Aorta (tissue), 5 donors: ENCODE results near the gene EDN2. TPM values are rescaled to one million over a fixed set of nuclear protein-coding genes. Genes with fewer than 3 reads are reported as not detected.

Experiments
- ATAC-seq: fragments of 200-7000 bp; cut with Tn5 transposase; one replicate; pipeline ENCODE4 v1.9.1; 2022; ENCODE audit warnings: moderate library complexity; ENCODE audit not compliant: low FRiP score
- DNase-seq, 2 donors: peaks; one replicate each; pipeline ENCODE4 v3.0.0-alpha.2; 2020
- H3K27ac ChIP-seq, 2 donors: one replicate each; pipeline ENCODE4 v1.5.1; 2013; ENCODE audit warnings: low read length in 2 of 2, mild to moderate bottlenecking in 2 of 2, moderate library complexity in 2 of 2, control low read depth in 1 of 2, inconsistent platforms in 1 of 2, low read depth in 1 of 2
- H3K27me3 ChIP-seq, 2 donors: one replicate each; pipeline ENCODE4 v1.6.1; 2013; ENCODE audit warnings: control low read depth in 1 of 2, low read length in 1 of 2, mild to moderate bottlenecking in 1 of 2, moderate library complexity in 1 of 2; ENCODE audit not compliant: insufficient read depth in 2 of 2, control insufficient read depth in 1 of 2
- H3K36me3 ChIP-seq, 2 donors: one replicate each; pipeline ENCODE4 v1.6.1; 2013; ENCODE audit warnings: control low read depth in 1 of 2, low read length in 1 of 2, mild to moderate bottlenecking in 1 of 2; ENCODE audit not compliant: insufficient read depth in 2 of 2, control insufficient read depth in 1 of 2
- H3K4me1 ChIP-seq, 2 donors: one replicate each; pipeline ENCODE4 v1.6.1; 2013; ENCODE audit warnings: low read length in 2 of 2, control low read depth in 1 of 2, mild to moderate bottlenecking in 1 of 2, moderate library complexity in 1 of 2; ENCODE audit not compliant: insufficient read depth in 2 of 2, control insufficient read depth in 1 of 2
- H3K4me3 ChIP-seq, 2 donors: one replicate each; pipeline ENCODE4 v1.5.1; 2013; ENCODE audit warnings: low read length in 2 of 2, control low read depth in 1 of 2, mild to moderate bottlenecking in 1 of 2
- H3K9me3 ChIP-seq: one replicate; pipeline ENCODE4 v1.6.1; 2013; ENCODE audit warnings: mild to moderate bottlenecking, low read length; ENCODE audit not compliant: control insufficient read depth
- WGBS, 2 donors: extraction: QIAGEN DNeasy Blood & Tissue Kit; methylation state at CpG; one replicate each; pipeline ENCODE4 v1.1.7; 2013; 5-methylcytosine and 5-hydroxymethylcytosine counted together
- intact Hi-C, 2 donors: fragments of 100-400 bp; cut with DNase I; formaldehyde crosslinking; loops; one replicate each; pipeline versions ENCODE4 v1.14.2 to v1.15.0; 2022
- polyA plus RNA-seq, 2 donors: library from polyadenylated mRNA; stranded (reverse); fragments of 200-250 nt; gene quantifications; one replicate each; pipeline ENCODE4 v1.2.3, GENCODE V29; 2013
- total RNA-seq, 2 donors: library from RNA; stranded (reverse); fragmentation: NEBNext Ultra II Directional; extraction: Animal tissue kit (Norgen Biotek cat#: 25700); gene quantifications; one replicate each; pipeline ENCODE4 v1.2.1, GENCODE V29; 2021
- donor health status: healthy with polysubstance abuse.
- donor health status: Bipolar disorder and iron deficiency.
- donor health status: DM: no; HTN: no; CAD: no.
- donor health status: DM: no; HTN: no; CAD: no.
- donor health status: DM: yes; HTN: yes; CAD: no.

Gene EDN2
- total and polyA plus RNA-seq, 4 donors: 0.36 to 2.3 (median 1.5) TPM; not detected in 1

- H3K4me1 ChIP-seq: peaks cover 0 to 2% of the 10 kb centered on the region in 2 donors
Measured at GRCh38 chr1:41503538-41504113, 19.1 kb upstream of the EDN2 start.

DNA sequence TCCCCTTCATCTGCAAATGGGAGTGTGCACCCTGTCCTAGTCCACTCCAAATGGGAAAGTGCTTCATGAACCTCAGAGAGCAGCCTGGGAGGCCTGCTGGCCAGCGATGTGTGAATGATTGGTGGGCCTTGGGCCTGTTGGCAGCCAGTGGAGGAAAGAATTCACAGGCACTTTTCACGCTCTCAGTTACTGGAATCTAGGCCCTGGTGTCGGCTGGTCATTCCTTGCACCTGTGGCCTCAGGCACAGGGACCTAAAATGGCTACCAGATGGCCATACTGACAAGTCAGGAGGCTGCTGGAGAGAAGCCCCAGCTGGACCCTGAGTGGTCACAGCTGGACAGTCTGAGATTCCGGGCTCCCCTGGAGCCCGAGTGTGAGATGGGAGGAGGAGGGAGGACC is 18.4 kb upstream of the EDN2 start:
- WGBS, 2 donors: 39 to 52% methylated on average over 5 of the region's 5 CpGs
- DNase-seq: no peak
- intact Hi-C loops: no loop called here
- no peaks in the 10 kb centered on the region for H3K9me3 ChIP-seq
- H3K4me1 ChIP-seq: peaks cover 0 to 5% of the 10 kb centered on the region in 2 donors
- no peak overlapping the region for H3K4me3 ChIP-seq
- H3K27me3 ChIP-seq: no peaks in the 10 kb centered on the region
- H3K36me3 ChIP-seq: no peaks in the 10 kb centered on the region
- no peak for ATAC-seq
- no peak overlapping the region for H3K27ac ChIP-seq

More at GRCh38 chr1:41503538-41504113, 19.1 kb upstream of the EDN2 start:
- no peak for DNase-seq
- no peak for ATAC-seq
- Histone ChIP-seq H3K4me3 (no peak overlapping the region), H3K27me3 (no peaks in the 10 kb centered on the region), H3K36me3 (no peaks in the 10 kb centered on the region), H3K9me3 (no peaks in the 10 kb centered on the region), H3K27ac (no peak overlapping the region)
- 94 to 95% methylated on average over 11 of the region's 11 CpGs for WGBS, 2 donors
- intact Hi-C loops: no loop called here

- Histone ChIP-seq H3K27me3 (no peaks in the 10 kb centered on the region), H3K36me3 (no peaks in the 10 kb centered on the region), H3K27ac (peak overlapping the region in 1 of 2 donors; percentile 49), H3K4me3 (no peak overlapping the region), H3K9me3 (no peaks in the 10 kb centered on the region), H3K4me1 (peaks cover 0 to 5% of the 10 kb centered on the region in 2 donors)
- WGBS, 2 donors: 82 to 84% methylated on average over 17 to 20 of the region's 20 CpGs
- ATAC-seq: no peak
- no peak for DNase-seq
- intact Hi-C loops: no loop called here
Measured at GRCh38 chr1:41501581-41501980, 17.1 kb upstream of the EDN2 start.

DNA sequence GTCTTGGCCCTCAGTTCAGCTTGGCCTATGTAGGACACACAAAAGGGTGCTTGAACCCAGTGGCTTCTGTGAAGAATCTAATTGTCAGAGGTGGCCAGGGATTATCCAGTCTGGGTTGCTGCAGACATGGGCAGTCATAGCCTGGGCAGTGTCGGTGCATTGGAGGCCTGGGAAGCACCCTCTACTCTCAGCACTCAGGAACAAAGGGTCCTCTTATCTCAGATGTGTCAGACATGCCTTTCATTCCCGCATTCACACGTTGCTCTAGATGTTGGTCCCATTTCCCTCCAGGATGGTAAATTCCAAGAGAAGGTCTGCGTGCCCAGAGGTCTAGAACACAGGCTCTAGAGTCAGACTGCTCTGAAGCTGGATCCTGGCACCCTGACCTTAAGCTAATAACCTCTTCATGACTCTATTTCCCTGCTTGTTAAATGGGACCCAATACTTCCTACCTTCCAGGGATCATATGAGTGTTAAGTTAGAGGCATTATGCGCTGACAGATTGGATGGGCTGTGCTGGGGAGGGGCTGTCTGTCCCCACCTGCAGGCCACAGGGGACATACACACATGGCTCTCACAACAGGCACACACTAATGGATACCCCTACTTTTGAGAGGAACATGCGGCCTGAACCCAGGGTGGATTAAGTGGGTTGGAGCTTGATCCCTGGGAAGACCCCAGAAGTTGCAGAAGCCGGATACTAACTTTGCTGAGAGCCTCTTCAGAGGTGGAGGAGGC is 16.5 kb upstream of the EDN2 start:
- ATAC-seq: no peak

DNA sequence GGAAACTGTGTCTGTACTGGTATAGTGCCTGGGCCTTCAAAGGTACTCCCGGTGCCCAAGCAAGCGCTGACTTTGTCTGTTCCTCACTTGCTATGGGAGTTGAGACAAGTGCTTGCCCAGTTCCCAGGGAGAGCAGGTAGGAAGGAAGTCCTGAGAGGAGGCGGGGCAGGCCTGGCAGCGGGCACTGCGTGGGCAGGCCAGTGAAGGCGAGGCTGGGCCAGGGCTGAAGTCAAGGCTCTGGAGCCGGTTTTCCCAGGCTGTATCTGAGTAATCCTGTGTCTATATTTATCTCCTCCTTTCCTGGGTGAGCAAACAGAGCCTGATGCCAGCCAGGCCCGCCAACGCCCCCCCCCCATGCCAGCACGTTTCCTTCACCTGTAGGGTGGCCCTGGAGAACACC is 15.9 kb upstream of the EDN2 start:
- Histone ChIP-seq H3K9me3 (no peaks in the 10 kb centered on the region), H3K4me1 (peaks cover 0 to 5% of the 10 kb centered on the region in 2 donors), H3K36me3 (no peaks in the 10 kb centered on the region), H3K27ac (peak overlapping the region in 1 of 2 donors; percentile 72), H3K4me3 (no peak overlapping the region), H3K27me3 (no peaks in the 10 kb centered on the region)
- DNase-seq: peak; percentile 80 to 91
- WGBS, 2 donors: 10 to 11% methylated on average over 10 of the region's 10 CpGs
- ATAC-seq: peak; percentile 47
- intact Hi-C loops: no loop called here

More for the DNA sequence above, 16.5 kb upstream of the EDN2 start:
- peaks cover 0 to 5% of the 10 kb centered on the region in 2 donors for H3K4me1 ChIP-seq
- H3K36me3 ChIP-seq: no peaks in the 10 kb centered on the region
- H3K9me3 ChIP-seq: no peaks in the 10 kb centered on the region
- H3K27ac ChIP-seq: peak overlapping the region in 1 of 2 donors; percentile 49
- no peak overlapping the region for H3K4me3 ChIP-seq
- intact Hi-C loops: no loop called here
- H3K27me3 ChIP-seq: no peaks in the 10 kb centered on the region
- 52 to 54% methylated on average over 7 of the region's 7 CpGs for WGBS, 2 donors
- no peak for DNase-seq

- no peak overlapping the region for H3K4me3 ChIP-seq
- peak overlapping the region in 1 of 2 donors; percentile 29 for H3K27ac ChIP-seq
- no peaks in the 10 kb centered on the region for H3K27me3 ChIP-seq
- DNase-seq (no peak), ATAC-seq (no peak)
- 18 to 19% methylated on average over 2 of the region's 2 CpGs for WGBS, 2 donors
- H3K4me1 ChIP-seq: peaks cover 0 to 5% of the 10 kb centered on the region in 2 donors
- intact Hi-C loops: loop anchor here in 1 of 2 donors (5.0 kb wide), 1 partner anchor 67 kb away; no protein-coding TSS in a partner anchor
- no peaks in the 10 kb centered on the region for H3K36me3 ChIP-seq
- no peaks in the 10 kb centered on the region for H3K9me3 ChIP-seq
Measured at GRCh38 chr1:41499591-41499990, 15.1 kb upstream of the EDN2 start.

DNA sequence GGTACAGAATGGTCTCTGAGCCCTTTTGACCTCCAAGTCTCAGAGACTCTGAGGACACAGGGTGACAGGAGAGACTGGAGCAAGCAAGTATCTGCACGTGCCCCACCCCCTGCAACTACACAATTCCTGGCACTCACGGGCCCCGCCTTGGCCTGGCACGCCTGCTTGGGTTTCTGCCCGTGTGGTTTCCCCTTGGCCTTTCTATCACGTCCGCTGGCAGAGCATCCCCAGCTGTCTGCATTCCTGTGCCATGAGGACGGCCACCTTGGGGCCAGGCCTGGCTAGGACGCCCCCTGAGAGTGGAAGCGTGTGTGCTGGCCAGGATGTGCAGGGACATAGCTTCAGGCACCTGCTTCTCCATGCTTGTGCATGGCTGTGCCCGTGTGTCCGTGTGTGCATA is 14.3 kb upstream of the EDN2 start:
- Histone ChIP-seq H3K4me3 (no peak overlapping the region), H3K9me3 (no peaks in the 10 kb centered on the region), H3K36me3 (no peaks in the 10 kb centered on the region), H3K27ac (peak overlapping the region in 1 of 2 donors; percentile 75), H3K4me1 (peaks cover 0 to 5% of the 10 kb centered on the region in 2 donors), H3K27me3 (no peaks in the 10 kb centered on the region)
- peak; percentile 76 to 90 for DNase-seq
- intact Hi-C loops: loop anchor here in 1 of 2 donors (5.0 kb wide), 1 partner anchor 67 kb away; no protein-coding TSS in a partner anchor
- WGBS, 2 donors: 3 to 7% methylated on average over 11 to 12 of the region's 12 CpGs
- peak; percentile 13 for ATAC-seq

- intact Hi-C loops: loop anchor here in 1 of 2 donors (5.0 kb wide), 1 partner anchor 66 kb away; no protein-coding TSS in a partner anchor
- WGBS, 2 donors: 75 to 76% methylated on average over 5 of the region's 5 CpGs
- Histone ChIP-seq H3K4me3 (no peak overlapping the region), H3K27me3 (no peaks in the 10 kb centered on the region), H3K9me3 (no peaks in the 10 kb centered on the region), H3K27ac (peak overlapping the region in 1 of 2 donors; percentile 75), H3K4me1 (peaks cover 0 to 5% of the 10 kb centered on the region in 2 donors), H3K36me3 (no peaks in the 10 kb centered on the region)
- ATAC-seq (no peak), DNase-seq (no peak)
Measured at GRCh38 chr1:41498391-41498790, 13.9 kb upstream of the EDN2 start.
